Astrocyte (in vitro differentiated cells and primary cell): ENCODE data around the gene CTSE. TPM values are rescaled to one million over a fixed set of nuclear protein-coding genes. Genes with fewer than 3 reads are reported as not detected.
A peak's percentile ranks its signal among the peaks of the same experiment; 100 is the strongest.

Experiments
- DNase-seq: peaks from one replicate; pipeline ENCODE4 v3.0.0-alpha.2; 2010; ENCODE audit warnings: low read depth
- FAIRE-seq: peaks from 2 replicates; lab custom pipeline; 2011; peaks lifted over from hg19 to GRCh38; lab: Jason Lieb, UNC
- H2AFZ ChIP-seq: 2 replicates; pipeline ENCODE4 v1.6.0; 2012; ENCODE audit warnings: low read depth, low read length, inconsistent platforms
- H3K27ac ChIP-seq: 2 replicates; pipeline ENCODE4 v1.5.1; 2011; ENCODE audit warnings: low read depth, low read length, inconsistent platforms
- H3K27me3 ChIP-seq: 2 replicates; pipeline ENCODE4 v1.6.0; 2011; ENCODE audit warnings: low read length, inconsistent platforms; ENCODE audit not compliant: insufficient read depth
- H3K36me3 ChIP-seq: 2 replicates; pipeline ENCODE4 v1.5.1; 2011; ENCODE audit warnings: low read length, inconsistent platforms; ENCODE audit not compliant: insufficient read depth
- H3K4me1 ChIP-seq: 2 replicates; pipeline ENCODE4 v1.5.1; 2011; ENCODE audit warnings: low read length, inconsistent platforms; ENCODE audit not compliant: insufficient read depth
- H3K4me2 ChIP-seq: 2 replicates; pipeline ENCODE4 v1.6.0; 2012; ENCODE audit warnings: low read length, inconsistent platforms
- H3K4me3 ChIP-seq: 2 replicates; pipeline ENCODE4 v1.5.1; 2011; ENCODE audit warnings: low read depth, mild to moderate bottlenecking, low read length, inconsistent platforms; ENCODE audit not compliant: insufficient read depth
- H3K79me2 ChIP-seq: 2 replicates; pipeline ENCODE4 v1.6.0; 2012; ENCODE audit warnings: mild to moderate bottlenecking, low read length, inconsistent platforms; ENCODE audit not compliant: insufficient read depth
- H3K9ac ChIP-seq: 2 replicates; pipeline ENCODE4 v1.6.0; 2012; ENCODE audit warnings: mild to moderate bottlenecking, low read length, inconsistent platforms
- H3K9me3 ChIP-seq: 2 replicates; pipeline ENCODE4 v1.5.1; 2012; ENCODE audit warnings: low read depth, mild to moderate bottlenecking, low read length, inconsistent platforms; ENCODE audit not compliant: insufficient read depth
- H4K20me1 ChIP-seq: 2 replicates; pipeline ENCODE4 v1.6.0; 2012; ENCODE audit warnings: low read length, inconsistent platforms; ENCODE audit not compliant: insufficient read depth
- H3K27ac Mint-ChIP-seq: one replicate; pipeline ENCODE4 v1.8.0; 2021; ENCODE audit warnings: mild to moderate bottlenecking, mixed read lengths; ENCODE audit not compliant: unreplicated experiment
- H3K27me3 Mint-ChIP-seq: one replicate; pipeline ENCODE4 v1.8.0; 2021; ENCODE audit warnings: low read depth, mixed read lengths; ENCODE audit not compliant: unreplicated experiment
- H3K36me3 Mint-ChIP-seq: one replicate; pipeline ENCODE4 v1.8.0; 2021; ENCODE audit warnings: low read depth, mixed read lengths; ENCODE audit not compliant: unreplicated experiment
- H3K4me1 Mint-ChIP-seq: one replicate; pipeline ENCODE4 v1.8.0; 2021; ENCODE audit warnings: low read depth, mixed read lengths; ENCODE audit not compliant: unreplicated experiment
- H3K4me3 Mint-ChIP-seq: one replicate; pipeline ENCODE4 v1.8.0; 2021; ENCODE audit warnings: mild to moderate bottlenecking, moderate library complexity, mixed read lengths; ENCODE audit not compliant: unreplicated experiment
- H3K9me3 Mint-ChIP-seq: one replicate; pipeline ENCODE4 v1.8.0; 2021; ENCODE audit warnings: mild to moderate bottlenecking, mixed read lengths; ENCODE audit not compliant: unreplicated experiment
- CTCF ChIP-seq: IDR thresholded peaks from 2 replicates; pipeline ENCODE4 v1.5.1; 2011; ENCODE audit warnings: low read depth, mild to moderate bottlenecking, inconsistent platforms, low read length, moderate library complexity; ENCODE audit not compliant: insufficient read depth
- EZH2 ChIP-seq: IDR thresholded peaks from 2 replicates; pipeline ENCODE4 v1.6.1; 2012; ENCODE audit warnings: mild to moderate bottlenecking, low read length, inconsistent platforms; ENCODE audit not compliant: insufficient read depth
- total RNA-seq: library from RNA; stranded (reverse); gene quantifications from 2 replicates; pipeline ENCODE4 v1.2.1, GENCODE V29; 2021

The CTSE gene
- total RNA-seq, 1 donor from 2014 or later, result not detected

- Histone ChIP-seq H3K9me3 (no peaks in the 10 kb centered on the region), H3K79me2 (peaks cover 4% of the 10 kb centered on the region), H3K36me3 (no peaks in the 10 kb centered on the region), H3K9ac (no peak overlapping the region), H3K4me2 (no peak overlapping the region), H2AFZ (no peak overlapping the region), H3K27me3 (peaks cover 2% of the 10 kb centered on the region), H3K4me3 (no peak overlapping the region), H4K20me1 (no peaks in the 10 kb centered on the region), H3K4me1 (peaks cover 22% of the 10 kb centered on the region), H3K27ac (no peak overlapping the region)
- H3K4me1 Mint-ChIP-seq, result peaks cover 43% of the 10 kb centered on the region
- no peak overlapping the region for H3K4me3 Mint-ChIP-seq
- no peak overlapping the region for H3K27ac Mint-ChIP-seq
- no peaks in the 10 kb centered on the region for H3K36me3 Mint-ChIP-seq
- H3K27me3 Mint-ChIP-seq, result peaks cover 9% of the 10 kb centered on the region
- DNase-seq (no peak), FAIRE-seq (no peak)
- H3K9me3 Mint-ChIP-seq, result peaks cover 3% of the 10 kb centered on the region
- no peak for TF ChIP-seq CTCF
- TF ChIP-seq EZH2, result no peak
These were observed 16.7 kb downstream of the CTSE start for GRCh38 chr1:206006946-206007345.

GRCh38 chr1:206005778-206006180 lies 17.9 kb downstream of the CTSE start:
- no peak for TF ChIP-seq EZH2
- TF ChIP-seq CTCF, result no peak
- no peak for FAIRE-seq

GRCh38 chr1:206005234-206005633 lies 18.5 kb downstream of the CTSE start:
- FAIRE-seq (no peak), DNase-seq (no peak)
- Histone ChIP-seq H3K4me3 (no peak overlapping the region), H3K9ac (no peak overlapping the region), H3K4me2 (no peak overlapping the region), H2AFZ (no peak overlapping the region), H4K20me1 (no peaks in the 10 kb centered on the region), H3K9me3 (no peaks in the 10 kb centered on the region), H3K27me3 (no peaks in the 10 kb centered on the region), H3K79me2 (peaks cover 4% of the 10 kb centered on the region), H3K36me3 (no peaks in the 10 kb centered on the region), H3K4me1 (peaks cover 35% of the 10 kb centered on the region), H3K27ac (no peak overlapping the region)
- H3K4me1 Mint-ChIP-seq, result peaks cover 53% of the 10 kb centered on the region
- no peaks in the 10 kb centered on the region for H3K9me3 Mint-ChIP-seq
- H3K36me3 Mint-ChIP-seq, result no peaks in the 10 kb centered on the region
- H3K4me3 Mint-ChIP-seq, result no peak overlapping the region
- TF ChIP-seq EZH2, result no peak
- TF ChIP-seq CTCF, result no peak
- peaks cover 4% of the 10 kb centered on the region for H3K27me3 Mint-ChIP-seq
- H3K27ac Mint-ChIP-seq, result peak overlapping the region; percentile 3

More at GRCh38 chr1:206005778-206006180, 17.9 kb downstream of the CTSE start:
- Histone ChIP-seq H3K27me3 (peaks cover under 1% of the 10 kb centered on the region), H3K36me3 (no peaks in the 10 kb centered on the region), H4K20me1 (no peaks in the 10 kb centered on the region), H3K4me1 (peaks cover 30% of the 10 kb centered on the region), H3K27ac (no peak overlapping the region), H3K9ac (no peak overlapping the region), H3K4me3 (no peak overlapping the region), H2AFZ (no peak overlapping the region), H3K4me2 (no peak overlapping the region), H3K9me3 (no peaks in the 10 kb centered on the region), H3K79me2 (peaks cover 4% of the 10 kb centered on the region)
- Mint-ChIP-seq H3K27ac (no peak overlapping the region), H3K4me3 (no peak overlapping the region), H3K4me1 (peaks cover 51% of the 10 kb centered on the region), H3K9me3 (no peaks in the 10 kb centered on the region), H3K36me3 (no peaks in the 10 kb centered on the region), H3K27me3 (peaks cover 5% of the 10 kb centered on the region)
- no peak for DNase-seq
